Measurements from ENCODE around the gene MASP1. TPM values are rescaled to one million over a fixed set of nuclear protein-coding genes. Genes with fewer than 3 reads are reported as not detected.

MASP1 gene
- total RNA-seq, 1 experiment from 2014 or later = not detected

- no peak overlapping the region for H2AFZ ChIP-seq (ENCODE audit: low read depth, low read length, poor library complexity, severe bottlenecking)
- H3K79me2 ChIP-seq (ENCODE audit: insufficient read depth, low read length) = no peaks in the 10 kb centered on the region
- ChIA-PET CTCF (interaction anchor here (2.0 kb wide), 1 partner anchor 445 kb away, joined by 9 read pairs; no protein-coding TSS in a partner anchor), RAD21 (ENCODE audit: low non-redundant PET in 1 of 2, low total read pairs in 2 of 2, uncharacterized antibody in 2 of 2, unreplicated experiment in 2 of 2) (no interaction called here), POLR2A (interaction anchor here (1.0 kb wide), 1 partner anchor 26 kb away, joined by 4 read pairs; no protein-coding TSS in a partner anchor)
- peaks cover 14% of the 10 kb centered on the region; the same call in 1 of the 2 replicates for H3K27me3 ChIP-seq (ENCODE audit: insufficient read depth, low read length)
- ATAC-seq = no peak
- intact Hi-C loops (cut with micrococcal nuclease) = loop anchor here (2.0 to 10.0 kb wide), 2 partner anchors 73 to 449 kb away; partner anchors contain the start of gene ADIPOQ
- H3K27ac ChIP-seq (ENCODE audit: low read depth, low read length) = no peak overlapping the region
- H3K9ac ChIP-seq (ENCODE audit: low read length) = no peak overlapping the region
- DNase-seq (ENCODE audit: low read depth, low spot score) = no peak
- H3K4me1 ChIP-seq (ENCODE audit: control insufficient read depth in 1 of 2, insufficient read depth in 2 of 2, low read length in 2 of 2) = no peaks in the 10 kb centered on the region
- no peak overlapping the region for H3K4me3 ChIP-seq (replicated peaks in 1 of 2; ENCODE audit: low read depth in 1 of 2, low read length in 2 of 2)
- TF ChIP-seq YY1 (IDR thresholded peaks at IDR 0.05; ENCODE audit: extremely low read depth, insufficient replicate concordance, low read depth, low read length) (no peak), SP1 (IDR thresholded peaks at IDR 0.05; ENCODE audit: low read depth) (no peak), ZFX (IDR thresholded peaks at IDR 0.05) (no peak), SRF (IDR thresholded peaks at IDR 0.05; ENCODE audit: low read depth) (no peak), CEBPB (IDR thresholded peaks at IDR 0.05; ENCODE audit: low read depth) (no peak), ZBTB33 (IDR thresholded peaks at IDR 0.05; ENCODE audit: extremely low read depth, insufficient replicate concordance, low read length) (no peak), EGR1 (IDR thresholded peaks at IDR 0.05; ENCODE audit: low read depth) (no peak), TCF7L2 (IDR thresholded peaks at IDR 0.05; ENCODE audit: borderline replicate concordance, extremely low read depth, insufficient read depth, insufficient read length) (no peak), REST (IDR thresholded peaks at IDR 0.05; ENCODE audit: low read depth) (no peak), ATF3 (IDR thresholded peaks at IDR 0.05) (no peak), SIN3A (IDR thresholded peaks at IDR 0.05; ENCODE audit: low read depth) (no peak), EZH2 (IDR thresholded peaks at IDR 0.05) (no peak), POLR2A (IDR thresholded peaks at IDR 0.05; ENCODE audit: borderline replicate concordance, extremely low read depth, insufficient read depth, insufficient read length) (no peak), EZH2phosphoT487 (IDR thresholded peaks at IDR 0.05; ENCODE audit: borderline replicate concordance) (no peak), RAD21 (IDR thresholded peaks at IDR 0.05; ENCODE audit: low read depth) (no peak), ELF1 (IDR thresholded peaks at IDR 0.05; ENCODE audit: borderline replicate concordance, low read depth) (no peak), ZNF274 (IDR thresholded peaks at IDR 0.05; ENCODE audit: low read depth, low read length) (no peak), FOSL1 (IDR thresholded peaks at IDR 0.05; ENCODE audit: low read depth) (no peak)
- TF ChIP-seq, protein P1, sequence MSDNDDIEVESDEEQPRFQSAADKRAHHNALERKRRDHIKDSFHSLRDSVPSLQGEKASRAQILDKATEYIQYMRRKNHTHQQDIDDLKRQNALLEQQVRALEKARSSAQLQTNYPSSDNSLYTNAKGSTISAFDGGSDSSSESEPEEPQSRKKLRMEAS (IDR thresholded peaks at IDR 0.05) = no peak
- H3K4me2 ChIP-seq (ENCODE audit: low read length) = no peak overlapping the region
- H3K9me3 ChIP-seq (ENCODE audit: control insufficient read depth in 1 of 2, insufficient read depth in 1 of 2, low read depth in 1 of 2, low read length in 2 of 2) = no peaks in the 10 kb centered on the region
- H3K36me3 ChIP-seq (ENCODE audit: control insufficient read depth in 1 of 2, insufficient read depth in 2 of 2, low read length in 2 of 2) = no peaks in the 10 kb centered on the region
- no peaks in the 10 kb centered on the region for H3K9me2 ChIP-seq (ENCODE audit: insufficient read depth)
- H4K20me1 ChIP-seq (ENCODE audit: insufficient read depth) = no peaks in the 10 kb centered on the region
- no TSS peak for BruUV-seq (replicated peaks)
These were observed 2.2 kb upstream of the MASP1 start for GRCh38 chr3:187293516-187294430.
